Measurements from ENCODE around the gene ZNF331.

DNA sequence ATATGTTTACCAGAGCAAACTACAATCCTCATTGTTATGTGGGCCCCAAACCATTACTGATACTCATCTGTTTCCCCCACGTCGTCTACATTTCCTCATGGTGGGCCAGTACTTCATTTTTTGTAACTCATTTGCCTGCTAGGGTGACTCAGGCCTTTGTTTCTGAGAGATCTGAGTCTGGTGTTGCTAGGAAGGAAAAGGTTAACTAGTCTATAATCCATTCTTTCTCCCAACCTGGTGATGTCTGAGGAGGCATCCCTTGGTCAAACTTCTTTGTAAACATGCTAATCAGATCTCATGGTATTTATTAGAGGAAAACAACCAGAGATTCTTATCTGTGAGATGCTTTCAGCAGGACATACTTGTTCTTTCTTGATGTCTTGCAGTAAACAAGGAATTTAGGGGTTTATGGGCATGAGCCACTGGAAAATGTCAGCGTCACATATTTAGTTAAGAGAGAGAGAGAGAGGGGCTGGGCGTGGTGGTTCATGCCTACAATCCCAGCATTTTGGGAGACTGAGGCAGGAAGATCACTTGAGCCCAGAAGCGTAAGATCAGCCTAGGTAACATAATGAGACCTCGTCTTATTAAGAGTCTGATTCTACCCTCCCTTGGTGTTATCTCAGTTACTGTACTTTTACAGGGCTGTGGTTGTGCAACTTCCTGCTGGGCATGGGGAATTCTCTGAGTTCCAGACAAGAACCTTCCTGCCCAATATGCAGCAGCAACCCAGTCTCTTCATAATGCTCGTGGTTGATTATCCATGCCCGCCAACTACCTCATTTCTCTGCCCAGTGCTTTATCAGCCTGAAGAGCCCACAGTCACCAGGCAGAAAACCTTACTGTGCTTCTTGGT lies 84.2 kb downstream of the ZNF331 start:
- TF ChIP-seq, protein P1, sequence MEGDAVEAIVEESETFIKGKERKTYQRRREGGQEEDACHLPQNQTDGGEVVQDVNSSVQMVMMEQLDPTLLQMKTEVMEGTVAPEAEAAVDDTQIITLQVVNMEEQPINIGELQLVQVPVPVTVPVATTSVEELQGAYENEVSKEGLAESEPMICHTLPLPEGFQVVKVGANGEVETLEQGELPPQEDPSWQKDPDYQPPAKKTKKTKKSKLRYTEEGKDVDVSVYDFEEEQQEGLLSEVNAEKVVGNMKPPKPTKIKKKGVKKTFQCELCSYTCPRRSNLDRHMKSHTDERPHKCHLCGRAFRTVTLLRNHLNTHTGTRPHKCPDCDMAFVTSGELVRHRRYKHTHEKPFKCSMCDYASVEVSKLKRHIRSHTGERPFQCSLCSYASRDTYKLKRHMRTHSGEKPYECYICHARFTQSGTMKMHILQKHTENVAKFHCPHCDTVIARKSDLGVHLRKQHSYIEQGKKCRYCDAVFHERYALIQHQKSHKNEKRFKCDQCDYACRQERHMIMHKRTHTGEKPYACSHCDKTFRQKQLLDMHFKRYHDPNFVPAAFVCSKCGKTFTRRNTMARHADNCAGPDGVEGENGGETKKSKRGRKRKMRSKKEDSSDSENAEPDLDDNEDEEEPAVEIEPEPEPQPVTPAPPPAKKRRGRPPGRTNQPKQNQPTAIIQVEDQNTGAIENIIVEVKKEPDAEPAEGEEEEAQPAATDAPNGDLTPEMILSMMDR (IDR thresholded peaks at IDR 0.05) = no peak
- no peak for TF ChIP-seq ZFX (IDR thresholded peaks at IDR 0.05; ENCODE audit: borderline replicate concordance)

Data from 22Rv1 (cell line).